Retina (tissue), 1 donor: ENCODE measurements around the gene ACTR1A.

Source experiments
- DNase-seq: peaks from one replicate; pipeline ENCODE4 v3.0.0-alpha.2; 2016

The ACTR1A gene

DNA sequence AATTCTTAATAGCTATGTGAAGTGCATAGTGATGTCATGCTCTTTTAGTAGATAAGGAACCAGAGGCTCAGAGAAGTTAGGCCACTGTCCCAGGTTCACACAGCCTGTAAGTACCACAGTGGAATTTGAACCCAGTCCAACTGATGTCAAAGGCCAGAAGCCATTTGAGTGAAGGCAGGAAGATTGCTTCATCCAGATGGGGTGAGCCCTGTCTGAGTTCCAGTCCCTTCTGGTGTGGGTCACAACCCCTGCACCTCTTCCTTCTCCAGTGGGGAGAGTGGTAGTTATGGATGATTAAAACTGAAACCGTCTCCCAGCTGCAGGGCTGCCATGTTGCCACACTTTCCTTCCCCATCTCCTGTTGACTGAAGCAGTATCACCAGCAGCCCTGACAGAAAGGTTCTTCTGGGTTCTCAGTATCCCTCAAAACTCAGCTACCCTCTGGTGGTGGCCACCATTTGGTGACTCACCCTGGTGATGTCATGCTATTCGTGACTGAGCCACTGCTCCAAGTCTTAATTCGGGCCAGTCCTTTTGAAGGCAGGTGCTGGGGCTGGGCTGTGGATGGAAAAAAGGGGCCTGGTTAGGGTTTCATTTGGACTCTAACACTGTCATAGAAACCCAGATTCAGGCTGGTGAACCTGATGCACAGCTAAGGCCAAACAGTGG, 49.7 kb downstream of the ACTR1A start:
- no peak for DNase-seq

DNA sequence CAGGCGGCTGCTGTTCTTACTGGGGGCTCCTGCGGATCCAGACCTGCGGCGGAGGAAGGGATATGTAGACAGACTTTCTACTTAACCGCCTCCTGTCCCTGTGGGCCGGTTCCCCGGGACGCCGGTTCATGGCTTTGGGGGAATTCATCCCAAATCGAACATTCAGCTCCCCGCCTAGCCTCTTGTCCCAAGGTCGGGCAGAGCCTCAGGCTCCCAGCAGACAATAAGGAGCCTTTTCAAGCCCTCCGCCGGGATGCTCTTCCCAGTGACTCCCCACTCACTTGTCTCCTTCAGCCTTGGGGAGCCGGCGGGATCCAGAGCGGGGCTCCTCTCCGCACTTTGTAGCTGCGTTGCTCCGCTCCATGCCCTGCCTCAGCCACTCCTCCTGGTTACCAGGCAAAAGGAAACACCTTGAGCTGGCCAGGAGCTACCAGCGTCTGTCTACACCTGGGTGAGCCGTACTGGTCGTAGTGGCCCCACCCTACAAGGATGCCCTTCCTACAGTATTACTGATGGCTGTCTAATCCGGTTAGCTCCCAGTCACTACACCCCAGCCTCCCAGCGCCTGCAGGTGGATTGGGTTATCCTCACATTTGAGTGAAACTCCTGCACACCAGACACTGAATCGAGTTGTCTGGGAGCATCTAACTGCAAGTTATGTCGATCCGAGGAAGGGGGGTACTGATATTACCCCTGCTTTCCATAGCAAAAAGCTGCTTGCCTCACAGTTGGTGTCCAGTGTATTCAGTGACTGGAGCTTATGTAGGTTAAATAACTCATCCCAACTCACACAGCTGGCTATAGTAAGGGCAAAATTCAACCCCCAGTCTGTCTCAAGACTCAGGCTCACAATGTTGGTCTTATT, 51.2 kb downstream of the ACTR1A start, which contains the start of gene C10orf95:
Gene C10orf95 (minus strand): TSS at position 439 of the 865 bp plus-strand sequence. CDS start 450 bp downstream, outside the sequence.
- peak; percentile 74 for DNase-seq

DNA sequence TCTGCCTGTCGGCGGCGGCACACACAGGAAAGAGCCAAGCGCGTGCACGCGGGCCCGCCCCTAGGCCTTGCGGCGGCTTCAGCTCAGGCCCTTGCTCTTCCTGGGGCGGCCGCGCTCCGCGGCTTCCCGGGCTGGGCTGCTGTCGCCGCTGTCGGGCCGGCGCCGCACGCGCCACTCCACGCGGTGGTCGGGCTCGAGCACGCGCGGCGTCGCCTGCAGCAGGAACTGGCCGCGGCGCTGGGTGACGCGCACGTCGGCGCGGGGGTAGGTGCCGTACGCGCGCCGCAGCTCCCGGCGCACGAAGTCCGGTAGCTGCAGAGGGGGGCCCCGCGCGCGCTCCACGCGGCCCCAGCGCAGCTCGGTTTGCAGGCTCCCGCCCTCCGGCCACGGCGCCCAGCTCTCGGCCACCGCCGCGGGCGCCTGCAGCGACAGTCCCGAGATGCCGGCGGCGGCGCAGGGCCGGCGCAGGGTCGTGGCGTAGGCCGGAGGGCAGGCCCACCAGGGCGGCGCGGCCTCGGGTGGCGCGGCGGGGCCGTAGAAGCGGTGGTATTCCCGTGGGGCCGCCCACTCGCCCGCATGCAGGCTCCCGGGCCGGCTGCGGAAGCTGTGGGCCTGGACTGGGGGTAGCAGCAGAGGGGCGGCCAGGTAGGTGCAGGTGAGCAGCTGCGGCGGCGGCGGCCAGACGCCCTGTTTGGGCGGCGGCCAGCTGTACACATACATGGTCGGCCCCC, 52.0 kb downstream of the ACTR1A start:
- peak; percentile 84 for DNase-seq

GRCh38 chr10:102450124-102450373, 52.5 kb downstream of the ACTR1A start:
- no peak for DNase-seq

- peak; percentile 50 for DNase-seq
Measured at GRCh38 chr10:102449321-102450123, 53.0 kb downstream of the ACTR1A start.

GRCh38 chr10:102444851-102445250, 57.7 kb downstream of the ACTR1A start:
- DNase-seq = no peak

DNA sequence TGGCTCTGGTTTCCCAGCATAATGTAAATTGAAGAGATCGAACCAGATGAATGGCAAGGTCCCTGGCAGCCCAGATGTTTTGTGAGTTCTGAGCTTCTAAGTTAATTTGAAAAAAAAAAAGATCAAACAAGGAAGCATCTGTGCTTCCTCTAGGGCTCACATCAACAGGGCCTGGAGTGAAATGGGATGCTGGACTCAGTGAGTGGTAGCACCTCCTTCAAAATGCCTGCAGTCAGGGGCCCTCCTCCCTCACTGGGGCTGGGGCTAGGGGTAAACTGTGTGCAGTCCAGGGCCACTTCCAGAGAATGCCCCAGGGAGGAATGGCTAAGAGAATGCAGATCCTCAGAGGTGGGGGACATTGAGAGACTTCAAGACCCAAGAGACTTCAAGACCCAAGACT, 64.1 kb downstream of the ACTR1A start:
- DNase-seq = no peak

- DNase-seq = no peak
Measured at GRCh38 chr10:102437515-102437914, 65.0 kb downstream of the ACTR1A start.

DNA sequence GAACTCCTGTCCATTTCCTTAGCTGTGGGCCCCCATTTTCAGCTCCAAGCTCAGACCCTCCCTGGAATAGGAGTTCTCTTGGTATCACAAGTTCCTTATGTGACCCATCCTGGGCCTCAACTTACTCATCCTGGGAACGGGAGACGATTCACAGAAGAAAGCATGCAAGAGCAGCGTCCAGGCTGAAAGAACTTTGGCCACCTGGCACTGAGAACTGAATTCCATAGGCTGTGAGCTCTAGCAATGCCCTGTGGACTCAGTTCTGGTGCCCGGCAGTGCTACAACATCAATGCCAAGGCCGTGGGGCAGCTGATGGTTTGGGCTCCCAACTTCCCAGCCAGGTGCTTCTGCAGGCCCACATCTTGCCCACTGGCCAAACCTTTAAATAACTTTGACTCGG, 66.2 kb downstream of the ACTR1A start:
- DNase-seq = no peak

GRCh38 chr10:102435529-102436233, 66.8 kb downstream of the ACTR1A start:
- no peak for DNase-seq

DNA sequence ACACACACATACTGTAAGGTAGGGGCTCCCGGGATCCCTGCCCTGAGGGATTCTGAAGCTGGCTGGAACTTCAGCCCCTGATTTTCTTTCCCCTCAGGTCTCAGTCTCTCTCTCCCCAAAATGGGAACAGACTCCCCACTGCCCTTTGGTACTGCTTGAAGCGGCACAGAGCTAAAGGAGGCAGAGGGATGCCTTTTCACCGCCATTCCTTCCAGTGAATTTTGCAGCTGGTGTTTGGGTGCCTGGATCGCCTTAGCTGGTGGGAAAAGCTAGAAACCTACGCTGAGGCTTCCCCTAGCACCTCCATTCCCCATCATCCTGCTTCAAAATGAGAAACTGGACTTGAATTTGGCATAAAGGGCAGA, 67.4 kb downstream of the ACTR1A start:
- no peak for DNase-seq

DNA sequence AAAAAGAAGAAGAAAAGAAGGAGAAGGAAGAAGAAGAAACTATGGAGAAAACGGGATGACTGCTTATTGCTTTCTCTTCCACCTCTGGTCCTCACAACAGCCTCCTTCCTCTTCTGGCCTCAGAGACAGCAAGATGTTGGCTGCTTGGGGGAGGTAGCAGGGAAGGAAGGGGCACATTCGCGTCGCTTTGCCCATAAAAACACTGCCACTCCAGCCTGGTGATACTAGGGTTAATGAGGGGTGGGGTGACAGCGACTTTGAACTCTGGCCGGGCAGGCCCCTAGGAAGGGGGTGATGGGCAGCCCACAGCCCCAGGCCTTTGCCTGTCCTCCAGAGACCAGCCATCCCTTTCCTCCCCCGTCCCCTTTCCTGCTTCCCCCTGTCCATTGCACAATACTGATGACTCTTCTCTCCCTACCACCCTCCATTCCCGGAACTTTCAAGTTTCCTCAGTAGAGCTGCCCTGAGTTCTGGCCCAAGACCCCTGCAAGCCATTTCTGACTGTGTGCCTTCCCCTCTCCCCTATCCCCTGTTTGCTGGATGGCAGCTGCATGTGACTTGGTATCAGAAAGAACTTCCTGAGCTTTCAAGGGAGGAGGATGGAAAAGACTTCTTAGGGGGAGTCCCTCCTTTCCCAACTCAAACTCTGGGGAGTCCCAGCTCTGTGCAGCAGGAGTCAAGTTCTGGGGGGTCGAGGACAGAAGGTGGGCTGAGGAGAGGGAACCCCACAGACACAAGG, 67.9 kb downstream of the ACTR1A start:
- DNase-seq = no peak

GRCh38 chr10:102433619-102434046, 68.9 kb downstream of the ACTR1A start:
- no peak for DNase-seq

GRCh38 chr10:102432162-102432950, 70.2 kb downstream of the ACTR1A start, which contains the start of gene CUEDC2:
CUEDC2 (minus strand) TSS chr10:102432574; CDS start chr10:102425188, 7,386 bp downstream.
- DNase-seq = peak; percentile 98

DNA sequence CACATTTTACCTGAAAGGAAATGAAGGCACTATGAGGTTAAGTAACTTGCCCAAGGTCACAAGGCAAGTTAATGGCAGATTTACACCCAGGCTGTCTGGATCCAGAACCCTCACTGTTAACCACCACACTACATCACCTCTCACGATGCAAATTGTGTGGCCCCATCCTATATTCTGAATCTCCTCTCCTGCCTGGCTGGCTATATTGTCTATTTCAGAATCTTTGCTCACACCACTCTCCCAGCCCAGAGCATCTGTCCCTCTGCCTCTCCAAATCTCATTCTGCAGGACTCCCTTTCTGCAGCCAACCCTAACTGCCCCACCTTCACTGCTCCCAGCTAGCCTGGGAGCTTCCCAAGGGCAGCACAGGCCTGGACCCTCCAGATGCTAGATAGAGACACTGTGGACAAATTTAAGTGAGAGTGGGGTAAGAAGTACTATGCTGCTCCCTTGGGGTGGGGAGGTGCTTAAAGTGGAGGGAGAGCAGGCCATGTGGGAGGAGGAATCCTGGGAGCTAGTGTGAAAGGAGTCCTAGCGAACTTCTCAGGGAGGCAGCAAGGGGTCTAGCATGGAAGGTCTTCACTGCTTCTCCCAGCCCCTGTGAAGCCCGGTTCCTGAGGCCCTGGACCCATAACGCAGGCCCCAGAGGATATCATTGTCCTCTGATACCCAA, 70.9 kb downstream of the ACTR1A start:
- DNase-seq = no peak

GRCh38 chr10:102429468-102429867, 73.0 kb downstream of the ACTR1A start:
- no peak for DNase-seq
